22Rv1 (cell line): ENCODE results near the gene CD59.

Source experiments
- CTCF ChIP-seq: fragments of 450-650 bp; IDR thresholded peaks from 2 replicates; pipeline ENCODE4 v1.5.1; 2017; ENCODE audit warnings: mild to moderate bottlenecking
- ZFX ChIP-seq: fragments of 450-650 bp; IDR thresholded peaks from 2 replicates; pipeline ENCODE4 v1.6.1; 2017; ENCODE audit warnings: antibody characterized with exemption, borderline replicate concordance

GRCh38 chr11:33703234-33703633, 33.0 kb downstream of the CD59 start:
- no peak for TF ChIP-seq CTCF
- TF ChIP-seq ZFX = no peak
